Brain microvascular endothelial cell (primary cell): ENCODE measurements around the gene CDH23.

Experiments
- DNase-seq: peaks from one replicate; pipeline ENCODE4 v3.0.0-alpha.2; 2020
- H3K27ac ChIP-seq: fragments of 250-450 bp; sonication (Bioruptor Pico); 2 replicates; pipeline ENCODE4 v1.5.1; 2020; ENCODE audit warnings: mild to moderate bottlenecking, moderate library complexity
- H3K27me3 ChIP-seq: fragments of 250-450 bp; sonication (Bioruptor Pico); replicated peaks from 2 replicates; pipeline ENCODE4 v1.5.1; 2020; ENCODE audit warnings: mild to moderate bottlenecking
- H3K36me3 ChIP-seq: fragments of 250-450 bp; sonication (Bioruptor Pico); replicated peaks from 2 replicates; pipeline ENCODE4 v1.5.1; 2020; ENCODE audit warnings: mild to moderate bottlenecking
- H3K4me3 ChIP-seq: 2 replicates; pipeline ENCODE4 v1.5.1; 2011; ENCODE audit warnings: low read depth, mild to moderate bottlenecking, control low read depth, low read length, moderate library complexity
- CTCF ChIP-seq: IDR thresholded peaks from 2 replicates; pipeline ENCODE4 v1.5.1; 2011; ENCODE audit warnings: low read depth, mild to moderate bottlenecking, moderate library complexity, low read length, control low read depth, inconsistent platforms; ENCODE audit errors: missing control alignments
- in situ Hi-C: cut with HindIII; loops from 2 replicates; pipeline ENCODE4 v1.10.0; 2017; ENCODE audit warnings: low sequenced_read_pairs, low pct_ligation_motif_present

CDH23 gene

GRCh38 chr10:71493741-71494140, 97.0 kb downstream of the CDH23 start:
- in situ Hi-C loops: no loop called here
- Histone ChIP-seq H3K36me3 (no peaks in the 10 kb centered on the region), H3K27me3 (peaks cover 10% of the 10 kb centered on the region), H3K4me3 (no peak overlapping the region), H3K27ac (no peak overlapping the region)
- TF ChIP-seq CTCF: no peak
- DNase-seq: no peak

GRCh38 chr10:71494476-71494875, 97.8 kb downstream of the CDH23 start:
- no peak overlapping the region for H3K27ac ChIP-seq
- H3K36me3 ChIP-seq: no peaks in the 10 kb centered on the region
- no peak overlapping the region for H3K4me3 ChIP-seq
- no peak for DNase-seq
- TF ChIP-seq CTCF: no peak
- peaks cover 10% of the 10 kb centered on the region for H3K27me3 ChIP-seq
- in situ Hi-C loops: no loop called here

- Histone ChIP-seq H3K36me3 (no peaks in the 10 kb centered on the region), H3K27me3 (peaks cover 10% of the 10 kb centered on the region), H3K4me3 (no peak overlapping the region), H3K27ac (no peak overlapping the region)
- no peak for TF ChIP-seq CTCF
- in situ Hi-C loops: no loop called here
- DNase-seq: no peak
Measured at GRCh38 chr10:71494980-71495381, 98.3 kb downstream of the CDH23 start.

GRCh38 chr10:71496927-71497762, 100.4 kb downstream of the CDH23 start:
- Histone ChIP-seq H3K27ac (no peak overlapping the region), H3K36me3 (no peaks in the 10 kb centered on the region), H3K27me3 (peaks cover 10% of the 10 kb centered on the region), H3K4me3 (no peak overlapping the region)
- no peak for DNase-seq
- in situ Hi-C loops: no loop called here
- no peak for TF ChIP-seq CTCF

- H3K27ac ChIP-seq: no peak overlapping the region
- H3K4me3 ChIP-seq: no peak overlapping the region
- peaks cover 10% of the 10 kb centered on the region for H3K27me3 ChIP-seq
- DNase-seq: no peak
- no peaks in the 10 kb centered on the region for H3K36me3 ChIP-seq
- in situ Hi-C loops: no loop called here
- TF ChIP-seq CTCF: no peak
Measured at GRCh38 chr10:71497763-71498326, 101.1 kb downstream of the CDH23 start.
